NCI-H2029 treated with DMSO at 0.1 percent for 48 hours (cell line): ENCODE data around the gene HCRTR1.
"Not testable (repeated sequence)": the region's sequence is repeated elsewhere in the genome, so short reads cannot be mapped to it uniquely, and the experiment has no call there.

Experiments used
- DNase-seq: peaks from one replicate; lab custom pipeline; 2025; lab: John Stamatoyannopoulos, UW

HCRTR1 gene

GRCh38 chr1:31581821-31582810, 35.4 kb upstream of the HCRTR1 start:
- no peak for DNase-seq

DNA sequence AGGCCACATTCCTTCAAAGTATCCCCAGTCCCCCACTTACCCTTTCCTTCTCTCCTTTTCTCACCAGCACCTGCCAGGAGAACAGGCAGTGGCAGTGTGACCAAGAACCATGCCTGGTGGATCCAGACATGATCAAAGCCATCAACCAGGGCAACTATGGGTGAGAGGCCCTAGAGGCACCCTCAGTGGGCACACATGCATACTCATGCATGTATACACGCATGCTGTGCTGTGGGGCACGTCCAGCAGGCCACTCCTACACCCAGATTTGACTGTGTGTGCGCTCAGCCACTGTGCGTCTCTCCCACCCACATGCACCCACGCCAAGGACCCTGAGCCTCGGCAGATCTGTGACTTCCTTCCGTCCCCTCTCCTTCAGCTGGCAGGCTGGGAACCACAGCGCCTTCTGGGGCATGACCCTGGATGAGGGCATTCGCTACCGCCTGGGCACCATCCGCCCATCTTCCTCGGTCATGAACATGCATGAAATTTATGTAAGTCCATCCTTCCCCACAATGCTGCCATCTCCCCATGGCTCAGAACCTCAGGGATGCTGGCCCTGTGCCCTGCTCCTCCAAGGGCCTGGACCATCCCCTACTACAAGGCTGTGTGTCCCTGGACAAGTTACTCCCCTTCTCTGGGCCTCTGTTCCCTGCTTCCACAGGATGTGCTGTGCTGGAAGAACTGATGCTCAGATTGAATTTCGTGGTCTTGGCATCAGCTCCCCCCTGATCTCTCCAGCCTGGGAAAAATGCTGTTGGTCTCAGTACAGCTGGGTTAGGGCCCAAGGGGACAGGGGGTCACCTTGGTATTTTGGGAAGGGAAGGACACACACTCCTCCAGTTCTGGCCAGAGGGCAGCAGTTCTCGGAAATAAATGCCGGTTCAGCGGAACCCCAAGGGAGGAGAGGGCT, 34.2 kb upstream of the HCRTR1 start:
- DNase-seq, result no peak

DNA sequence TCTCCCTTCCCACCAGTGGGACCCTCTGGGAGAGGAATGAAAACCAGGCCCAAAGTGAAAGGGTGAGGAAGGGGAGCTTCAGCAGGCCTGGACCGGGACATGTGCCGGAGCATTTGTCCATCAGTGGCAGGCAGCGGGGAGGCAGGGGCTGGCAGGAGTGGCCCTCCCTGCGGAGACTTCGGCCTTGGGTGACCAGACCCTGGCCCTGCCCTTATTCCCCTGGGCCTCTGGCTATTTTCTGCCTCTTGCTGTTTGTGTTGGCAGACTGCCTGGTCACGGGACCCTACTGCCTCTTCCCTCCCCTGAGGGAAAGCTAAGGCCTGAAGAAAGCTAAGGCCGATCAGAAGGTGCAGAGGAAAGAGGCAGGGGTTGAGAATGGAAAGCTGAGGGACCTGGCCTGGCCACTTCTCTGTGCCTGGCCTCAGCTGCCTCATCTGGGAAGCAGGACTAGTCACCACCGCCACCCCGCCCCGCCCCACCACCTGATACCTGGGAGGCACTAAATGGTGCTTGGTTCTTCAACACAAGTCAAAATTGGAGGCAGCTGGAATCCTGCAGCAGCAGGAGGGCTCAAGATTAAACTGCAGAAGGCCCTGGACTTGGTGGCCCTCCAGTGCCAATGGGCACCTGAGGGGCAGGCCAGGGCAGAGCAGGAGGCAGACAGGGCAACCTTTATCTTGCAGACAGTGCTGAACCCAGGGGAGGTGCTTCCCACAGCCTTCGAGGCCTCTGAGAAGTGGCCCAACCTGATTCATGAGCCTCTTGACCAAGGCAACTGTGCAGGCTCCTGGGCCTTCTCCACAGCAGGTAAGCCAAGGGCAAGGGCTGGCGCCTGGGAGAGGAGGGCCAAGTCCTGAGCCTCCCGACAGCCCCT, 33.3 kb upstream of the HCRTR1 start:
- peak; percentile 19 for DNase-seq

- DNase-seq, result no peak
Measured at GRCh38 chr1:31584869-31585735, 32.4 kb upstream of the HCRTR1 start.

DNA sequence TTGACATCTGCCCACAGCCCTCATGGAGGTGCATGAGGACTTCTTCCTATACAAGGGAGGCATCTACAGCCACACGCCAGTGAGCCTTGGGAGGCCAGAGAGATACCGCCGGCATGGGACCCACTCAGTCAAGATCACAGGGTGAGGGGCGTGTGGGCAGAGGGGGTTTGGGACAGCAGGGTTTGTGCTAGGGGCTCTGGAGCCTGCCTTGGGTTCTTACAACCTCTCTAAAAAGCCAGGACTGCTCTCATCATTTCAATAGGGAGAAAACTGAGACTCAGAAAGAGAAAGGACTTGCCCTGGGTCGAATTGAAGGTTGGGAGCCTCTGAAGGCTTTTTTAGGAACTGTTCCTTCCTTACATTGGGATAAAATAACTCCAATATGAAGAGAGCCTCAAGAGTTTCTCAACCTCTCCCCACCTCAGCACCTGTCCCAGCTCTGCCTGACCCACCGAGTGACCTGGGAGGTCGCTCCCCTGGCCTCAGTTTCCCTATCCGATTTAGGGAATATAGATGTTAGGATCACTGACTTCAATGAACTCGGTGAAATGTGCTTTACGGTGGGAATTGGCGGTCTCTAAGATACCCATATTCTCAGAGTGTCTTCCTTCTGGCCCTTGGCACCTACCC, 31.6 kb upstream of the HCRTR1 start:
- DNase-seq, result no peak

- DNase-seq, result no peak
Measured at GRCh38 chr1:31586376-31587327, 30.8 kb upstream of the HCRTR1 start.

GRCh38 chr1:31587328-31587699, 30.2 kb upstream of the HCRTR1 start:
- not testable (repeated sequence) for DNase-seq

DNA sequence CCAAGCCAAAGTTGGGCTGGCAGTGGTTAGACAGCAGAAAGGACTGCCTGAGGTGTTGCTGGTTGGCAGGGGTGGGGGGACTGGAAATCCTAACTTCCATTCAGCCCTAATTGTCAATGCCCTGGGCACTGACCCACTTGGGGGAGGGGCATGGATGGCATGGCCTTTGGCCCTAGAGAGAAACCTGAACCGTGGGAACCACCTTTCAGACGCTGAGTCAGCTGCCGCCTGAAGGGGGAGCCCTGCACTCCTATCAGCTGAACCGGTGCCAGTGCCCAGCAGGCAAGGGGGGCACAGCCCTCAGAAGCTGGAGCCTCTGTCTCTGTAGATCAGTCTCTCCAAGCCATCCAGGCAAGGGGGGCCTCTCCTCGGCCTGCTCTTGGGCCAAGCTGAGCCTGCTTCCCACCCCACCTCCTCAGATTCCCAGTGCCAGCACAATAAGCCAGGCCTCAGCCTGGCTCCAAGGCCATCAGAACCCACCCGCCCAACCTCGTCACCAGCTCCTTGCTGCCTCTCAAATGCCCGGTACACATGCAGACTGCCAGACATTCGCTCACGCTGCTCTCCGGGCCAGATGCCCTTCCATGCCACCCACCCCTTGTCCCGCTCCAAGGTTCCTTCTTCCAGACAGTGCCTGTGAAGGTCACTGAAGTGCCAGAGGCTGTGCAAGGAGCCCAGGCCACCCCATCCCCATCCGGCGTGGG, 29.6 kb upstream of the HCRTR1 start:
- DNase-seq, result no peak

DNA sequence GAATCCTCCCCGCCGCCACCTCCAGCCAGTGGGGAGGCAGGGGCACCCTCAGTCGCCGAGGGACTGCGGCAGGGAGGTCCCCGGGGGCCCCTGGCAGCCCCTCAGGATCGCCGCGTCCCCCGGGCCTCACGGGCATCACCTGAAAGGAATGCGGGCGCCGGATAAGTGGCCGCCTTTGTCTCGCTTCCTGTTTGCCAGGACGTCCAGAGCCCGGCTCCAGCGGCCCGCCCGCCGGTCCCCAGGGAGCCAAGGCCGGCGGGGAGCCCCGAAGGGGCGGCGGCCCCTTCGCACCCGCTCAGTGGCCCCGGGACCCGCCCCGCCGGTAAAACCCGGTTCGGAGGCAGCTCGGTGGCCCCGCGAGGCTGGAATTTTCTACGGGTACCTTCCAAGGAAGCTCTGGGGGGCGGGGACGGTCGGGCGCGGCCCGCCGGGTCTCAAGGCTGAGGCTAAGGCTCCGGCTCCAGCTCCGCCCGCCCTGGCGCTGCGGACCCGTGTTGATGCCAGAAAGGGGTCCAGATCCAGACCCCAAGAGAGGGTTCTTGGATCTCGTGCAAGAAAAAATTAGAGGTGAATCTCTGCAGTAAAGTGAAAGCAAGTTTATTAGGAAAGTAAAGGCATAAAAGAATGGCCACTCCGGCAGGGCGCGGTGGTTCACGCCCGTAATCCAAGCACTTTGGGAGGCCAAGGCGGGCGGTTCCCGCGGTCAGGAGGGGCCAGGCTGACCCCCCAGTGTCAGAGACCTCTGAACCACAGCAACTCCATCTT, 28.6 kb upstream of the HCRTR1 start:
- DNase-seq, result no peak

DNA sequence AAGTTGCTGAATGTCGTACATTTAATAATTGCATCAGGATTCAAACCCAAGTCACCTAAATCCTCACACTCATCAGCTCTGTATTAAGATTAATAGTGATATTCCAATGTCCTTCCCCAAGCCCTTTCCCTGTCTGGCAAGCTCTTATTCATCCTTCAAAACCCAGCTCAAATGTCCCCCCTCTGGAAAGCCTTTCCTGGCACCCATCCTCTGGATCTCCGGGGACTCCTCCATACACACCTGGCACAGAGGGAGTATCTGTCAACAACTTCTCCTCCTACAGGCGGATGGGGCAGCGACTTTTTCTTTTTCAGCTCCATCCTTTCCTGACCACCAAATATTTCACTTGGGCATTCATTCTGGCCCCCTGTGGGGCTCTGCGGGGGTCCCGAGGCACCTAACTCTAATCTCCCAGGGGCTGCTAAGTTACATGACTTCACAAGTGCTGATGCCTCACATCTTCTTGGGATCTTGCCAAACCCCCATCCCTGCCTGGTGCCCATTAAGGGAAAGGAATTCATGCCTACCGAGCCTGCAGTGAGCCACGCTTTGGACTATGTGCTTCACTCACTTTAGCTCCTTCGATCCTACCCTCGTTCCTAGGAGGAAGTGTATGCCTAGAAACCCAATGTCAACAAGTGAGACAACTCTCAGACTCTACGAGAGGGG, 25.9 kb upstream of the HCRTR1 start:
- DNase-seq, result no peak

DNA sequence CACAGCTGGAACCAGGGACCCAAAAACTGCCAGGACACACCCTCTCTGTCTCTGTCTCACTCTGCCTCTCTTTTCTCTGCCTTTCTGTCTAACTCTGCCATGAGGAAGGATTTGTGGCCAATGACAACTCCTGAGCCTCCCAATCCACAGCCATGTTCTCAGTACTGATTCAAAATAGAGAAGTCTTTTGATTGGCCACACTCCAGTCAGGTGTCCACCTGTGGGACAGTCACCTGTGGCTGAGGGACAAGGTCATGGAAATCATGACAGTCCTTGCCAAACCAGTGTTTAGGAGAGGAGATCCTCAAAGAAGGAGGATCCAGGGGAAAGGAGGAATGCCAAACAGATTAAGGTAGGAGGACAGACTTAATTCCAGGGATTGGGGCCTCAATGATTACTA, 25.4 kb upstream of the HCRTR1 start:
- DNase-seq, result no peak

GRCh38 chr1:31593136-31593665, 24.3 kb upstream of the HCRTR1 start:
- no peak for DNase-seq

DNA sequence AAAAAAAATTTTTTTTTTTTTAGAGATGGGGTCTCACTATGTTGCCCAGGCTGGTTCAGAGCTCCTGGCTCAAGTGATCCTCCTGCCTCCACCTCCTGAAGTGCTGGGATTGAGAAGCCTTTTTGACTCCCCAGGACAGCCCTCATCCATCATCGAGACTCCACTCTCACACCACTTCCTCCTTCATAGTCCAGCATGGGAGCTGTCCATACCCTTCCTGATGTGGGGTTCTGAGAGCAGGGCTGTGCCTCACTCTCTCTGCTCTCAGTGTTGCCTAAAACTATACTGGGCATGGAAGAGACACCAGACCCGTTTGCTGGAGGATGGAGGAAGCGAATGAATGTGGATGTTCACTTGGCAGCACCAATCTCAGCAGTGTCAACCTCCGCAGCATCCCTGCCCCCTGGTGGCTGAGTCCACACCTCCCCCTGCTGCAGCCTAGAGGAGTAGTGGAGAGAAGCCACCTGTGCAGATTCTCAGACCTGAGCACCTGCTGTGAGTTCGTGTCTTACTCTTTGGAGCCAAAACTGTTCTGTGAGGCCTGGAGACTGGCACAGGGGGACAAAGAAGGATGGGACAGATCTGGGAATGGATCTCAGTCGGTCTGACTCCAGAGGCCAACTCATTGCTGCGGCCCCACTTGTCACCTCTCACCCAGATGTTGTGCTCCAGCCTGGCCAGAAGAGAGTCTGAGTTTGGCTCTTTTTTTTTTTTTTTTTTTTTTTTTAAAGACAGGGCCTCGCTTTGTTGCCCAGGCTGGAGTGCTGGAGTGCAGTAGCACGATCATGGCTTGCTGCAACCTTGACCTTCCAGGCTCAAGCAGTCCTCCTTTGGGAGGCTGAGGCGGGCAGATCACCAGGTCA, 23.5 kb upstream of the HCRTR1 start:
- peak; percentile 34 for DNase-seq

DNA sequence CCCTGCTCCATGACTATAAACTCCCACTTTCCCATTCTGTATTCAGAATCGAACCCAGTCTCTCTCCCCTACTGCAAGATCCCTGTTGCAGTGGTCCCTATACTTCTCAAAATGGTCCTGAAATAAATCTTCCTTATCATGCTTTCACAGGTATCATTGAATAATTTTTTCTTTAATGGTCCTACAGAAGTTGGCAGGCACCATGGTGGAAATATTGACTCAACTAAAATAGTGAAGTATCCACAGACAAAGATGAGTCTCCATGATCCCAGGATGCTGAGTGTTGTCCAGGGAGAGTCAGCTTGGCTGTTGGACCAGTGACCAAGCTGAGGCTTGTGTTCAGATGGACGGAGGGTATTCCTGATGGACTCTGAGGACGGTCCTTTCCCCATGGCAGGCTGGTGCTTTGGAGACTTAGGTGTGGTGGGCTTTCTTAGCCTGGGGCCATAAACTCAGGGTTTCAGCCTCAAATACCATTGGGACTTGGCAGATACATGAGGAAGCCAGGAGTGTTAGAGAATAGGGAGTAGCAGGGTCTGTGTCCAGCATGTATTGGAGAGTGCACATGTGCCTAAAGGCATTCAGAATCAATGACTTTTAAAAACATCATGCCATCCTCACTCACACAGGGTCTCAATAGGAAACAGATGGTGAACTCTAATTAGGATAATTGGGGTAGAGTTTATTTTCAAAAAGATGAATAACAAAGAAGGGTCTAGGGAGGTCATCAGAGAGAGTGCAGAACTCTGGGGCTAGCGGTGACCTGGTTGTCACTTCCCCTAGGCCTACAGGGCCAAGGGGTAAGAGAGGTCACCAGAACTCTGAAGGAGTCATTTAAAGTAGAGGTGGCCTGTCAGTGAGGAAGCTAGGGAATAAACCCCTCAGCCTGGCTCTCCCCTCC, 21.4 kb upstream of the HCRTR1 start:
- no peak for DNase-seq

DNA sequence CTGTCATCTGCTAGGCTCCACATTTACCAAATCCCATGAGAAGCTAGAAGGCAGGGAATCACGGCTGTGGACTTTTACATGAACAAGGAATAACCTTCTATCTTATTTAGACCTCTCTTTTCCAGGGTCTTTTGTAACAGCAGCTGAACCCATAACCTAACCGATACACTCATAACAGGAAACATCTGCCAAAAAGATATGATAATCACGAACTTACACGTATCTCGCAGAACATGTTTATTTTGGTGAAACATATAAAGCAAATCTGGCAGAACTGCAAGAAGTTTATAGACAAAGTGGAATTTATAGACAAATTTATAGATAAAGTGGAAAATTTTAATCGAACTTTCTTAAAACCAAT, 20.8 kb upstream of the HCRTR1 start:
- no peak for DNase-seq
